Measurements from ENCODE around the gene MGME1. TPM values are rescaled to one million over a fixed set of nuclear protein-coding genes. Genes with fewer than 3 reads are reported as not detected.
A peak's percentile ranks its signal among the peaks of the same experiment; 100 is the strongest.

MGME1 gene
- polyA plus RNA-seq, 10 donors, result 14.8 to 23.6 (median 19.5) TPM

- no peak for DNase-seq
Observed at GRCh38 chr20:17990278-17990972, 21.6 kb downstream of the MGME1 start.

GRCh38 chr20:17992224-17992637, 23.4 kb downstream of the MGME1 start:
- DNase-seq, result no peak

GRCh38 chr20:17992847-17993513, 24.2 kb downstream of the MGME1 start:
- no peak for DNase-seq

- no peak for DNase-seq
Observed at GRCh38 chr20:17993546-17993945, 24.7 kb downstream of the MGME1 start.

- peak; percentile 68 to 85 (median 80) for DNase-seq
Observed at GRCh38 chr20:17995967-17996819, 27.4 kb downstream of the MGME1 start.

- DNase-seq, result no peak
Observed at GRCh38 chr20:17998446-17998845, 29.6 kb downstream of the MGME1 start.

GRCh38 chr20:17999566-17999965, 30.7 kb downstream of the MGME1 start:
- no peak for DNase-seq

GRCh38 chr20:18001131-18001921, 32.5 kb downstream of the MGME1 start:
- peak in 2 of 3 donors; percentile 21 to 24 for DNase-seq

- no peak for DNase-seq
Observed at GRCh38 chr20:18003897-18004296, 35.1 kb downstream of the MGME1 start.

- DNase-seq, result peak; percentile 25 to 65 (median 47)
Observed at GRCh38 chr20:18004384-18005031, 35.7 kb downstream of the MGME1 start.

GRCh38 chr20:18005170-18005989, 36.6 kb downstream of the MGME1 start:
- DNase-seq, result peak in 2 of 3 donors; percentile 9 to 25

- DNase-seq, result no peak
Observed at GRCh38 chr20:18005990-18006364, 37.2 kb downstream of the MGME1 start.

- no peak for DNase-seq
Observed at GRCh38 chr20:18006684-18007083, 37.9 kb downstream of the MGME1 start.

- peak in 2 of 3 donors; percentile 10 to 37 for DNase-seq
Observed at GRCh38 chr20:18007534-18008292, 38.9 kb downstream of the MGME1 start.

GRCh38 chr20:18009116-18009515, 40.3 kb downstream of the MGME1 start:
- peak in 1 of 3 donors; percentile 4 for DNase-seq

- DNase-seq, result no peak
Observed at GRCh38 chr20:18011482-18011881, 42.7 kb downstream of the MGME1 start.

GRCh38 chr20:18011951-18012645, 43.3 kb downstream of the MGME1 start:
- no peak for DNase-seq

- DNase-seq, result no peak
Observed at GRCh38 chr20:18012901-18013300, 44.1 kb downstream of the MGME1 start.

- no peak for DNase-seq
Observed at GRCh38 chr20:18014411-18014810, 45.6 kb downstream of the MGME1 start.

All from muscle of back (tissue), 11 donors.